Calu3 (cell line): ENCODE measurements around the gene H2AZ1. TPM values are rescaled to one million over a fixed set of nuclear protein-coding genes. Genes with fewer than 3 reads are reported as not detected.

Experiments
- BruUV-seq: library from RNA; stranded (reverse); fragments of 400-500 nt; replicated peaks from 2 replicates; lab custom pipeline; 2021; lab: Mats Ljungman, UMichigan
- CTCF ChIA-PET: fragments of 300-600 bp; sonication (Branson Sonifier 250); formaldehyde crosslinking; loops from one replicate; lab custom pipeline; 2022; ENCODE audit warnings: antibody characterized with exemption; lab: Charles Lee
- DNase-seq: peaks from one replicate; pipeline ENCODE4 v3.0.0; 2022
- H3K27ac Mint-ChIP-seq: one replicate; pipeline ENCODE4 v1.8.0; 2022; ENCODE audit warnings: mixed read lengths; ENCODE audit not compliant: unreplicated experiment
- H3K27me3 Mint-ChIP-seq: one replicate; pipeline ENCODE4 v1.8.0; 2022; ENCODE audit warnings: mixed read lengths; ENCODE audit not compliant: unreplicated experiment
- H3K36me3 Mint-ChIP-seq: one replicate; pipeline ENCODE4 v1.8.0; 2022; ENCODE audit warnings: mild to moderate bottlenecking, moderate library complexity, mixed read lengths; ENCODE audit not compliant: insufficient read depth, unreplicated experiment
- H3K4me1 Mint-ChIP-seq: one replicate; pipeline ENCODE4 v1.8.0; 2022; ENCODE audit warnings: mild to moderate bottlenecking, low read depth, mixed read lengths; ENCODE audit not compliant: unreplicated experiment
- H3K4me3 Mint-ChIP-seq: one replicate; pipeline ENCODE4 v1.8.0; 2022; ENCODE audit warnings: mild to moderate bottlenecking, low read depth, moderate library complexity, mixed read lengths; ENCODE audit not compliant: unreplicated experiment
- H3K9me3 Mint-ChIP-seq: one replicate; pipeline ENCODE4 v1.8.0; 2022; ENCODE audit warnings: low read depth, mixed read lengths; ENCODE audit not compliant: unreplicated experiment
- CTCF ChIP-seq: fragments of 200-600 bp; IDR thresholded peaks from one replicate; pipeline ENCODE4 v1.8.0; 2022; ENCODE audit warnings: antibody characterized with exemption; ENCODE audit not compliant: unreplicated experiment
- intact Hi-C: fragments of 100-400 bp; cut with micrococcal nuclease; formaldehyde crosslinking; loops from one replicate; pipeline ENCODE4 v1.10.0; 2022; ENCODE audit not compliant: unreplicated experiment
- total RNA-seq: library from RNA; stranded (reverse); gene quantifications from 2 replicates; pipeline ENCODE4 v1.2.3, GENCODE V29; 2022

Gene H2AZ1
- total RNA-seq, 1 experiment from 2014 or later, result 380 TPM

- H3K27me3 Mint-ChIP-seq, result no peaks in the 10 kb centered on the region
Observed at GRCh38 chr4:99971453-99972111, 21.5 kb upstream of the H2AZ1 start.

GRCh38 chr4:99968330-99968729 lies 18.3 kb upstream of the H2AZ1 start:
- BruUV-seq, result no TSS peak
- intact Hi-C loops, result no loop called here
- no peak overlapping the region for H3K4me3 Mint-ChIP-seq
- CTCF ChIA-PET, result no interaction called here
- peaks cover 6% of the 10 kb centered on the region for H3K4me1 Mint-ChIP-seq
- DNase-seq, result no peak
- no peaks in the 10 kb centered on the region for H3K9me3 Mint-ChIP-seq
- TF ChIP-seq CTCF, result no peak
- H3K36me3 Mint-ChIP-seq, result no peaks in the 10 kb centered on the region
- H3K27ac Mint-ChIP-seq, result no peak overlapping the region
- H3K27me3 Mint-ChIP-seq, result no peaks in the 10 kb centered on the region

More at GRCh38 chr4:99971453-99972111, 21.5 kb upstream of the H2AZ1 start:
- Mint-ChIP-seq H3K9me3 (peaks cover 3% of the 10 kb centered on the region), H3K36me3 (no peaks in the 10 kb centered on the region), H3K4me3 (no peak overlapping the region), H3K4me1 (peaks cover 6% of the 10 kb centered on the region), H3K27ac (no peak overlapping the region)
- TF ChIP-seq CTCF, result no peak
- DNase-seq, result no peak
- BruUV-seq, result no TSS peak
- intact Hi-C loops, result no loop called here
- CTCF ChIA-PET, result no interaction called here

GRCh38 chr4:99966692-99967091 lies 16.6 kb upstream of the H2AZ1 start:
- intact Hi-C loops, result no loop called here
- no peak overlapping the region for H3K27ac Mint-ChIP-seq
- CTCF ChIA-PET, result no interaction called here
- H3K4me3 Mint-ChIP-seq, result no peak overlapping the region
- no TSS peak for BruUV-seq
- no peaks in the 10 kb centered on the region for H3K36me3 Mint-ChIP-seq
- H3K4me1 Mint-ChIP-seq, result peaks cover 6% of the 10 kb centered on the region
- DNase-seq, result no peak
- no peak for TF ChIP-seq CTCF
- no peaks in the 10 kb centered on the region for H3K27me3 Mint-ChIP-seq
- no peaks in the 10 kb centered on the region for H3K9me3 Mint-ChIP-seq

GRCh38 chr4:99965674-99966350 lies 15.7 kb upstream of the H2AZ1 start:
- Mint-ChIP-seq H3K27ac (no peak overlapping the region), H3K36me3 (no peaks in the 10 kb centered on the region), H3K4me3 (no peak overlapping the region), H3K9me3 (no peaks in the 10 kb centered on the region), H3K4me1 (peaks cover 6% of the 10 kb centered on the region), H3K27me3 (no peaks in the 10 kb centered on the region)
- no peak for DNase-seq
- CTCF ChIA-PET, result no interaction called here
- no peak for TF ChIP-seq CTCF
- no TSS peak for BruUV-seq
- intact Hi-C loops, result no loop called here
